Heart left ventricle (tissue), 16 donors: ENCODE measurements around the gene MAML2. TPM values are rescaled to one million over a fixed set of nuclear protein-coding genes. Genes with fewer than 3 reads are reported as not detected.
A peak's percentile ranks its signal among the peaks of the same experiment; 100 is the strongest.

Source experiments
- ATAC-seq, 4 donors: fragments of 200-7000 bp; cut with Tn5 transposase; one replicate each; pipeline ENCODE4 v1.9.1; 2020 to 2022; ENCODE audit warnings: moderate library complexity in 4 of 4, mild to moderate bottlenecking in 3 of 4, moderate number of reproducible peaks in 1 of 4
- DNase-seq, 5 donors: peaks; one replicate each; pipeline ENCODE4 v3.0.0-alpha.2; 2020
- H3K27ac ChIP-seq, 12 donors: fragments of 200-600 bp; sonication (generic) in 4 of 12; one replicate each; pipeline versions ENCODE4 v1.5.0 to v1.8.0; 2016 to 2022; ENCODE audit warnings: mild to moderate bottlenecking in 2 of 12
- H3K27me3 ChIP-seq, 9 donors: fragments of 200-600 bp; sonication (generic) in 2 of 9; one replicate each; pipeline versions ENCODE4 v1.5.1 to v1.8.0; 2016 to 2022; ENCODE audit warnings: mild to moderate bottlenecking in 3 of 9
- H3K36me3 ChIP-seq, 9 donors: fragments of 200-600 bp; sonication (generic) in 2 of 9; one replicate each; pipeline versions ENCODE4 v1.5.0 to v1.8.0; 2018 to 2022; ENCODE audit warnings: mild to moderate bottlenecking in 2 of 9
- H3K4me1 ChIP-seq, 12 donors: fragments of 200-600 bp; sonication (generic) in 4 of 12; one replicate each; pipeline versions ENCODE4 v1.5.0 to v1.8.0; 2016 to 2022; ENCODE audit warnings: mild to moderate bottlenecking in 3 of 12
- H3K4me3 ChIP-seq, 12 donors: fragments of 200-600 bp; sonication (generic) in 4 of 12; one replicate each; pipeline versions ENCODE4 v1.5.0 to v1.8.0; 2017 to 2022; ENCODE audit warnings: mild to moderate bottlenecking in 9 of 12, moderate library complexity in 4 of 12
- H3K9me3 ChIP-seq, 12 donors: fragments of 200-600 bp; sonication (generic) in 4 of 12; one replicate each; pipeline versions ENCODE4 v1.5.0 to v1.8.0; 2016 to 2022; ENCODE audit warnings: mild to moderate bottlenecking in 1 of 12
- CTCF ChIP-seq, 12 donors: fragments of 200-600 bp; sonication (generic) in 4 of 12; IDR thresholded peaks; one replicate each; pipeline versions ENCODE4 v1.5.0 to v1.8.0; 2018 to 2022; ENCODE audit warnings: antibody characterized with exemption in 12 of 12, mild to moderate bottlenecking in 5 of 12
- POLR2A ChIP-seq, 2 donors: fragments of 450-650 bp; IDR thresholded peaks; one replicate each; pipeline ENCODE4 v1.6.1; 2017; ENCODE audit warnings: antibody characterized with exemption in 2 of 2, mild to moderate bottlenecking in 2 of 2, moderate library complexity in 2 of 2
- WGBS, 4 donors: extraction: QIAGEN DNeasy Blood & Tissue Kit in 2 of 4; methylation state at CpG; one replicate each; pipeline versions ENCODE4 v1.1.5 to v1.1.7; 2013 to 2018; 5-methylcytosine and 5-hydroxymethylcytosine counted together
- intact Hi-C, 10 donors: fragments of 100-400 bp; cut with DNase I; formaldehyde crosslinking; loops; one replicate each; pipeline versions ENCODE4 v1.11.1 to v1.14.2; 2022
- polyA plus RNA-seq, 2 donors: library from polyadenylated mRNA; stranded (reverse); fragments of 200-250 nt; gene quantifications; one replicate each; pipeline ENCODE4 v1.2.3, GENCODE V29; 2013
- total RNA-seq, 9 donors: library from RNA; depleted of rRNA in 2 of 9; stranded (reverse); fragments of >200 nt in 2 of 9; fragmentation: NEBNext Ultra II Directional in 3 of 9; extraction: Animal tissue kit (Norgen Biotek cat#: 25700) in 3 of 9; gene quantifications; one replicate each; pipeline versions ENCODE4 v1.1.0 to v1.2.4, GENCODE V29; 2016 to 2023
- donor health status: ischemic (EF 13 %, LVEDD 7.1; RV severe dilation, severe dysfunction).
- donor health status: healthy with polysubstance abuse.
- donor health status: DM: no; HTN: yes; CAD: no.
- donor health status: DM: no; HTN: no; CAD: no.
- donor health status: ischemic (EF 25% LVEDD 6.9; RV normal size, moderate dysfunction).
- donor health status: ischemic (EF 25% LVEDD 5.7; RV mildly dilated, moderate dysfunction).
- donor health status: healthy.
- donor health status: DM: yes; HTN: yes; CAD: no.
- donor health status: ischemic (EF 35%, LVEDD 5.7; RV mildly dilated, moderate dysfunction).
- donor health status: nonischemic (EF 11% LVEDD 7.7; RV severe dilation, severe dysfunction).
- donor health status: DM: yes; HTN: yes; CAD: no.
- donor health status: PGD.
- donor health status: ischemic (EF 29% LVEDD 5.4; RV normal size, mild dysfunction).
- donor health status: nonischemic (EF 23%, LVEDD 6.1; RV moderate dilation, normal function).

The MAML2 gene
- total and polyA plus RNA-seq, 11 donors: 1.3 to 10.8 (median 4.8) TPM

GRCh38 chr11:96035031-96035739, 307.8 kb downstream of the MAML2 start:
- no peak for DNase-seq
- no peak for TF ChIP-seq POLR2A (IDR thresholded peaks at IDR 0.05)
- TF ChIP-seq CTCF (IDR thresholded peaks at IDR 0.05): no peak
- Histone ChIP-seq H3K9me3 (no peaks in the 10 kb centered on the region), H3K36me3 (no peaks in the 10 kb centered on the region), H3K4me3 (no peak overlapping the region), H3K27ac (peak overlapping the region in 1 of 12 donors; percentile 6), H3K4me1 (peaks cover 0 to 14% (median 4%) of the 10 kb centered on the region in 12 donors), H3K27me3 (no peaks in the 10 kb centered on the region)
- peak in 1 of 4 donors; percentile 32 for ATAC-seq
- intact Hi-C loops: no loop called here
- 77 to 96% (median 79%) methylated on average over 5 of the region's 5 CpGs for WGBS, 4 donors

- Histone ChIP-seq H3K4me3 (no peak overlapping the region), H3K4me1 (peaks cover 0 to 14% (median 4%) of the 10 kb centered on the region in 12 donors), H3K9me3 (no peaks in the 10 kb centered on the region), H3K27me3 (no peaks in the 10 kb centered on the region), H3K36me3 (no peaks in the 10 kb centered on the region), H3K27ac (no peak overlapping the region)
- ATAC-seq: no peak
- intact Hi-C loops: no loop called here
- TF ChIP-seq CTCF (IDR thresholded peaks at IDR 0.05) (no peak), POLR2A (IDR thresholded peaks at IDR 0.05) (no peak)
- 55 to 79% (median 78%) methylated on average over 4 of the region's 4 CpGs for WGBS, 4 donors
- no peak for DNase-seq
Measured at GRCh38 chr11:96033599-96033998, 309.4 kb downstream of the MAML2 start.

DNA sequence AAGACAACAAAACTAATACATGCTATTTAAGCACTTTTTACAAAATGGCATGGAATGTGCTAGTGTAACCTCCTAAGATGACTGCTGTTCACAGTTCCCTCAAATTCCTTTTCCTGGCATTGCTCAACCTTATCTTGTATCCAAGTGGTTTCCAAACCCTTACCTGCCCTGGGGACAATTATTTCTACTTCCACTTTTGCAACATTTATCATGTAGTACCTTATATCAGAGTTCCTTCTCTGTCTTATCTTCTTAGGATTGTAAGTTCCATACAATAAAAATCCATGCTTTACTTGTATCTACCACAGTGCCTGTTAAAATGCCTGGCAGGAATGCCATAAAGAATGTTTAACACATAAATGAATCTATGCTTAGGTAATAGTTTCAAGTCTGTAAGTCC, 309.9 kb downstream of the MAML2 start:
- Histone ChIP-seq H3K27me3 (no peaks in the 10 kb centered on the region), H3K4me3 (no peak overlapping the region), H3K9me3 (no peaks in the 10 kb centered on the region), H3K27ac (no peak overlapping the region), H3K36me3 (no peaks in the 10 kb centered on the region), H3K4me1 (peaks cover 0 to 14% (median 4%) of the 10 kb centered on the region in 12 donors)
- TF ChIP-seq POLR2A (IDR thresholded peaks at IDR 0.05) (no peak), CTCF (IDR thresholded peaks at IDR 0.05) (no peak)
- ATAC-seq (no peak), DNase-seq (no peak)
- intact Hi-C loops: no loop called here

DNA sequence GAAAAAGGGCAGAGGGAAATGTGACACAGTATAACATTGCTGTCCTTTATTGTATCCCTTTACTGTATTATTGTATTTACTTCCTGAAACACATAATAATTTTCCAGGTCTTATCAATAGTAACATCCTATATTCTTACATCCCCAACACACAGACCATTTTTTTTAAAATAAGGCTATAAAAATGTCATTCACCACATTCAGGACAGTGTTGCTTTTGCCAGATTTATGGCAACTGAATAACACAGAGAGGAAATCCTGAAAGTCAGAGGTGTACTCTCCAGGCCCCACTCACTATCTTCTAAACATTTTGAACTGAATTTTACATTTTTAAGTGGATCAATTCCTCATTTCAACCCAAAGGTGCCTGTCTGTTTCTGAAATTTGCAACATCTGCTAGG, 314.2 kb downstream of the MAML2 start:
- Histone ChIP-seq H3K4me1 (no peaks in the 10 kb centered on the region), H3K36me3 (no peaks in the 10 kb centered on the region), H3K9me3 (no peaks in the 10 kb centered on the region), H3K27ac (no peak overlapping the region), H3K27me3 (no peaks in the 10 kb centered on the region), H3K4me3 (no peak overlapping the region)
- intact Hi-C loops: no loop called here
- no peak for ATAC-seq
- no peak for DNase-seq
- no peak for TF ChIP-seq CTCF (IDR thresholded peaks at IDR 0.05)
- TF ChIP-seq POLR2A (IDR thresholded peaks at IDR 0.05): no peak
